ENCODE data around the gene PCDH15. TPM values are rescaled to one million over a fixed set of nuclear protein-coding genes. Genes with fewer than 3 reads are reported as not detected.

PCDH15 gene
- total RNA-seq, 1 donor from 2014 or later = not detected

DNA sequence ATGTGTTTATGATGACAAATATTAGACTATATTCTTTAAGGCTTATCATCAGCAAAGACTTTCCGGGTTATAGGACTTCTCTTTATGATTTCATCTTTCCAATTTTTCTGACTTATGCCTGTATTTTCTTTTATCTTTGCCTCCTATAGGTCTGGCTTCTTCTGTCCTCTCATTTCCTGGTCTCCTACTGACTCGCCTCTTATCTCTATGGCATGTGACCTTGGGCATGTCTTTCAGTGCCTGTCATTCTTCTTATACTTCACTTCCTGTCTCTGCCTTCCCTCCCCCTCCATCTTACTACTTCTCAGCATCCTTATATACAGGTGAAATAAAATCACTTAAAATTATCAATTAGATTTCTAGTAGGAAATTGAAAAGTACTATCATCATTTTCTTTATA is 42.2 kb downstream of the PCDH15 start:
- Histone ChIP-seq H3K9me3 (ENCODE audit: insufficient read depth, low read depth, low read length) (no peaks in the 10 kb centered on the region), H3K4me3 (ENCODE audit: insufficient read depth, low read depth, low read length) (no peak overlapping the region), H3K4me2 (ENCODE audit: low read length) (no peak overlapping the region), H3K9ac (ENCODE audit: low read length) (no peak overlapping the region), H4K20me1 (ENCODE audit: insufficient read depth, low read length) (no peaks in the 10 kb centered on the region), H3K36me3 (ENCODE audit: insufficient read depth, low read length) (no peaks in the 10 kb centered on the region), H3K4me1 (ENCODE audit: insufficient read depth, low read length) (no peaks in the 10 kb centered on the region), H3K27ac (ENCODE audit: low read depth, low read length) (no peak overlapping the region), H2AFZ (ENCODE audit: low read depth, low read length) (no peak overlapping the region), H3K27me3 (ENCODE audit: insufficient read depth, low read length) (no peaks in the 10 kb centered on the region), H3K79me2 (ENCODE audit: insufficient read depth, low read length) (no peaks in the 10 kb centered on the region)
- FAIRE-seq (no peak), DNase-seq (ENCODE audit: low read depth) (no peak)
- no peaks in the 10 kb centered on the region for H3K9me3 Mint-ChIP-seq (ENCODE audit: unreplicated experiment)
- peaks cover 4% of the 10 kb centered on the region for H3K4me1 Mint-ChIP-seq (ENCODE audit: low read depth, unreplicated experiment)
- no peaks in the 10 kb centered on the region for H3K27me3 Mint-ChIP-seq (ENCODE audit: low read depth, unreplicated experiment)
- TF ChIP-seq EZH2 (IDR thresholded peaks at IDR 0.05; ENCODE audit: insufficient read depth, low read length) (no peak), CTCF (IDR thresholded peaks at IDR 0.05; ENCODE audit: insufficient read depth, low read depth, low read length) (no peak)
- H3K4me3 Mint-ChIP-seq (ENCODE audit: unreplicated experiment) = no peak overlapping the region
- H3K36me3 Mint-ChIP-seq (ENCODE audit: low read depth, unreplicated experiment) = no peaks in the 10 kb centered on the region
- H3K27ac Mint-ChIP-seq (ENCODE audit: unreplicated experiment) = peak overlapping the region; percentile 64

- Histone ChIP-seq H3K9ac (ENCODE audit: low read length) (no peak overlapping the region), H3K27me3 (ENCODE audit: insufficient read depth, low read length) (no peaks in the 10 kb centered on the region), H3K79me2 (ENCODE audit: insufficient read depth, low read length) (no peaks in the 10 kb centered on the region), H3K4me3 (ENCODE audit: insufficient read depth, low read depth, low read length) (no peak overlapping the region), H2AFZ (ENCODE audit: low read depth, low read length) (no peak overlapping the region), H3K4me1 (ENCODE audit: insufficient read depth, low read length) (no peaks in the 10 kb centered on the region), H3K9me3 (ENCODE audit: insufficient read depth, low read depth, low read length) (no peaks in the 10 kb centered on the region), H4K20me1 (ENCODE audit: insufficient read depth, low read length) (no peaks in the 10 kb centered on the region), H3K36me3 (ENCODE audit: insufficient read depth, low read length) (no peaks in the 10 kb centered on the region), H3K27ac (ENCODE audit: low read depth, low read length) (no peak overlapping the region), H3K4me2 (ENCODE audit: low read length) (no peak overlapping the region)
- DNase-seq (ENCODE audit: low read depth) (no peak), FAIRE-seq (no peak)
- H3K27me3 Mint-ChIP-seq (ENCODE audit: low read depth, unreplicated experiment) = no peaks in the 10 kb centered on the region
- H3K4me1 Mint-ChIP-seq (ENCODE audit: low read depth, unreplicated experiment) = no peaks in the 10 kb centered on the region
- no peak overlapping the region for H3K27ac Mint-ChIP-seq (ENCODE audit: unreplicated experiment)
- H3K4me3 Mint-ChIP-seq (ENCODE audit: unreplicated experiment) = no peak overlapping the region
- H3K9me3 Mint-ChIP-seq (ENCODE audit: unreplicated experiment) = no peaks in the 10 kb centered on the region
- TF ChIP-seq EZH2 (IDR thresholded peaks at IDR 0.05; ENCODE audit: insufficient read depth, low read length) = no peak
- no peak for TF ChIP-seq CTCF (IDR thresholded peaks at IDR 0.05; ENCODE audit: insufficient read depth, low read depth, low read length)
- no peaks in the 10 kb centered on the region for H3K36me3 Mint-ChIP-seq (ENCODE audit: low read depth, unreplicated experiment)
These were observed 51.4 kb downstream of the PCDH15 start for GRCh38 chr10:54749623-54750022.

- H3K79me2 ChIP-seq (ENCODE audit: insufficient read depth, low read length) = no peaks in the 10 kb centered on the region
- no peak overlapping the region for H3K27ac Mint-ChIP-seq (ENCODE audit: unreplicated experiment)
- H3K4me1 Mint-ChIP-seq (ENCODE audit: low read depth, unreplicated experiment) = no peaks in the 10 kb centered on the region
- H3K4me1 ChIP-seq (ENCODE audit: insufficient read depth, low read length) = no peaks in the 10 kb centered on the region
- no peak overlapping the region for H2AFZ ChIP-seq (ENCODE audit: low read depth, low read length)
- FAIRE-seq (no peak), DNase-seq (ENCODE audit: low read depth) (no peak)
- H3K9me3 Mint-ChIP-seq (ENCODE audit: unreplicated experiment) = no peaks in the 10 kb centered on the region
- H3K27me3 ChIP-seq (ENCODE audit: insufficient read depth, low read length) = no peaks in the 10 kb centered on the region
- H3K27me3 Mint-ChIP-seq (ENCODE audit: low read depth, unreplicated experiment) = no peaks in the 10 kb centered on the region
- H3K9ac ChIP-seq (ENCODE audit: low read length) = no peak overlapping the region
- no peak overlapping the region for H3K4me3 Mint-ChIP-seq (ENCODE audit: unreplicated experiment)
- H3K36me3 ChIP-seq (ENCODE audit: insufficient read depth, low read length) = no peaks in the 10 kb centered on the region
- H3K27ac ChIP-seq (ENCODE audit: low read depth, low read length) = no peak overlapping the region
- no peaks in the 10 kb centered on the region for H3K9me3 ChIP-seq (ENCODE audit: insufficient read depth, low read depth, low read length)
- no peaks in the 10 kb centered on the region for H4K20me1 ChIP-seq (ENCODE audit: insufficient read depth, low read length)
- H3K36me3 Mint-ChIP-seq (ENCODE audit: low read depth, unreplicated experiment) = no peaks in the 10 kb centered on the region
- no peak overlapping the region for H3K4me3 ChIP-seq (ENCODE audit: insufficient read depth, low read depth, low read length)
- H3K4me2 ChIP-seq (ENCODE audit: low read length) = no peak overlapping the region
- TF ChIP-seq EZH2 (IDR thresholded peaks at IDR 0.05; ENCODE audit: insufficient read depth, low read length) = no peak
- TF ChIP-seq CTCF (IDR thresholded peaks at IDR 0.05; ENCODE audit: insufficient read depth, low read depth, low read length) = no peak
These were observed 55.6 kb downstream of the PCDH15 start for GRCh38 chr10:54745436-54745835.
